Panc1 (cell line): ENCODE results near the gene CROCC. TPM values are rescaled to one million over a fixed set of nuclear protein-coding genes. Genes with fewer than 3 reads are reported as not detected.

Experiments
- ATAC-seq: fragments of 200-7000 bp; cut with Tn5 transposase; 2 replicates; pipeline ENCODE4 v1.9.1; 2020; ENCODE audit warnings: mild to moderate bottlenecking, moderate library complexity
- BruUV-seq: library from RNA; stranded (reverse); fragments of 400-500 nt; replicated peaks from 2 replicates; lab custom pipeline; 2021; lab: Mats Ljungman, UMichigan
- CTCF ChIA-PET: fragments of 300-600 bp; sonication (Branson Sonifier 250); formaldehyde crosslinking; loops from one replicate; lab custom pipeline; 2022; ENCODE audit warnings: antibody characterized with exemption; lab: Charles Lee
- POLR2A ChIA-PET: fragments of 300-600 bp; sonication (Branson Sonifier 250); formaldehyde crosslinking; loops from one replicate; lab custom pipeline; 2022; ENCODE audit warnings: antibody characterized with exemption; lab: Charles Lee
- DNase-seq: peaks from one replicate; pipeline ENCODE4 v3.0.0-alpha.2; 2010; ENCODE audit warnings: low read depth, low spot score
- H3K27ac ChIP-seq: 2 replicates; pipeline ENCODE4 v1.5.1; 2011; ENCODE audit warnings: mild to moderate bottlenecking, low read length, inconsistent platforms
- H3K27me3 ChIP-seq: fragments of 200-500 bp; sonication (Bioruptor generic); 2 replicates; pipeline ENCODE4 v1.6.0; 2014; ENCODE audit warnings: low read length, inconsistent platforms; ENCODE audit not compliant: control insufficient read depth, insufficient read depth
- H3K36me3 ChIP-seq: fragments of 200-500 bp; sonication (Bioruptor generic); 2 replicates; pipeline ENCODE4 v1.5.1; 2014; ENCODE audit warnings: inconsistent platforms, mild to moderate bottlenecking, low read length, moderate library complexity; ENCODE audit not compliant: control insufficient read depth, insufficient read depth
- H3K4me1 ChIP-seq: 2 replicates; pipeline ENCODE4 v1.5.1; 2011; ENCODE audit warnings: inconsistent platforms, mild to moderate bottlenecking, low read length, moderate library complexity; ENCODE audit not compliant: control insufficient read depth, insufficient read depth
- H3K4me3 ChIP-seq, 2 experiments: 2 replicates each; pipeline ENCODE4 v1.5.1; 2011 to 2012; ENCODE audit warnings: low read depth in 2 of 2, low read length in 2 of 2, mild to moderate bottlenecking in 2 of 2, inconsistent platforms in 1 of 2, moderate library complexity in 1 of 2
- H3K9me3 ChIP-seq: fragments of 200-500 bp; sonication (Bioruptor generic); 2 replicates; pipeline ENCODE4 v1.5.1; 2014; ENCODE audit warnings: low read depth, mild to moderate bottlenecking, inconsistent platforms, low read length, moderate library complexity; ENCODE audit not compliant: control insufficient read depth, insufficient read depth
- POLR2AphosphoS5 ChIP-seq: IDR thresholded peaks from 2 replicates; pipeline ENCODE4 v1.6.1; 2012; ENCODE audit warnings: mild to moderate bottlenecking, low read depth, low read length, moderate library complexity
- SIN3A ChIP-seq: IDR thresholded peaks from 2 replicates; pipeline ENCODE4 v1.6.1; 2012; ENCODE audit warnings: low read depth, mild to moderate bottlenecking, low read length, moderate library complexity, borderline replicate concordance; ENCODE audit not compliant: insufficient read depth
- TCF7L2 ChIP-seq: IDR thresholded peaks from 2 replicates; pipeline ENCODE4 v1.6.1; 2011; ENCODE audit warnings: mild to moderate bottlenecking, low read depth, low read length, inconsistent platforms
- in situ Hi-C: cut with HindIII; loops from 2 replicates; pipeline ENCODE4 v1.10.0; 2016; ENCODE audit warnings: low sequenced_read_pairs, low pct_unique_long_range_greater_than_20kb
- intact Hi-C: fragments of 100-400 bp; cut with micrococcal nuclease; formaldehyde crosslinking; loops from one replicate; pipeline ENCODE4 v1.10.0; 2022; ENCODE audit not compliant: unreplicated experiment
- total RNA-seq: library from RNA; stranded (reverse); gene quantifications from one replicate; pipeline ENCODE4 v1.2.1, GENCODE V29; 2021; ENCODE audit not compliant: unreplicated experiment
- TF ChIP-seq, protein P1 (sequence below), 2 experiments: IDR thresholded peaks; 2 replicates each; pipeline ENCODE4 v1.6.1; 2011 to 2012; ENCODE audit warnings: low read depth in 2 of 2, control low read depth in 1 of 2, low read length in 1 of 2, mild to moderate bottlenecking in 1 of 2, moderate library complexity in 1 of 2; ENCODE audit not compliant: insufficient read depth in 1 of 2
- TF ChIP-seq, protein P2 (sequence below): fragments of 450-650 bp; IDR thresholded peaks from 2 replicates; pipeline ENCODE4 v1.5.1; 2017; ENCODE audit warnings: mild to moderate bottlenecking

Gene CROCC
- total RNA-seq, 1 experiment from 2014 or later: 13.6 TPM

DNA sequence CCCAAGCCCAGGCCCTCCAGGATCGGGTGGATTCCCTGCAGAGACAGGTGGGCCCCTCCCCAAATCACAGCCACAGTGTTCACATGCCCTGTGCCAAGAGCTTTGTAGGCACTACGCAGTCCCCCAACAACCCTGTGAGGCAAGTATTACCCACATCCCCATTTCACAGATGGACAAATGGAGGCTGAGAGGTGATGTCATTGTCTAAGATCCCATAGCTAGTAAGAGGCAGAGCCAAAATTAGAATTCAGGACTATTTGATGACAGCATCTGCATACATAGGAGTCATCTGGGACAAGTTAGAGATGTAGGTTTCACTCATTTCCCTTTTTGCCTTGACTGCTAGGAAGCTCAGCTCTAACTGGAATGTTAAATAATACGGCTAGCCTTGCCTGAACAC lies 46.6 kb downstream of the CROCC start:
- BruUV-seq: no TSS peak
- ATAC-seq (no peak), DNase-seq (no peak)
- no peak overlapping the region for H3K27ac ChIP-seq
- no peaks in the 10 kb centered on the region for H3K9me3 ChIP-seq
- TF ChIP-seq, protein P1, sequence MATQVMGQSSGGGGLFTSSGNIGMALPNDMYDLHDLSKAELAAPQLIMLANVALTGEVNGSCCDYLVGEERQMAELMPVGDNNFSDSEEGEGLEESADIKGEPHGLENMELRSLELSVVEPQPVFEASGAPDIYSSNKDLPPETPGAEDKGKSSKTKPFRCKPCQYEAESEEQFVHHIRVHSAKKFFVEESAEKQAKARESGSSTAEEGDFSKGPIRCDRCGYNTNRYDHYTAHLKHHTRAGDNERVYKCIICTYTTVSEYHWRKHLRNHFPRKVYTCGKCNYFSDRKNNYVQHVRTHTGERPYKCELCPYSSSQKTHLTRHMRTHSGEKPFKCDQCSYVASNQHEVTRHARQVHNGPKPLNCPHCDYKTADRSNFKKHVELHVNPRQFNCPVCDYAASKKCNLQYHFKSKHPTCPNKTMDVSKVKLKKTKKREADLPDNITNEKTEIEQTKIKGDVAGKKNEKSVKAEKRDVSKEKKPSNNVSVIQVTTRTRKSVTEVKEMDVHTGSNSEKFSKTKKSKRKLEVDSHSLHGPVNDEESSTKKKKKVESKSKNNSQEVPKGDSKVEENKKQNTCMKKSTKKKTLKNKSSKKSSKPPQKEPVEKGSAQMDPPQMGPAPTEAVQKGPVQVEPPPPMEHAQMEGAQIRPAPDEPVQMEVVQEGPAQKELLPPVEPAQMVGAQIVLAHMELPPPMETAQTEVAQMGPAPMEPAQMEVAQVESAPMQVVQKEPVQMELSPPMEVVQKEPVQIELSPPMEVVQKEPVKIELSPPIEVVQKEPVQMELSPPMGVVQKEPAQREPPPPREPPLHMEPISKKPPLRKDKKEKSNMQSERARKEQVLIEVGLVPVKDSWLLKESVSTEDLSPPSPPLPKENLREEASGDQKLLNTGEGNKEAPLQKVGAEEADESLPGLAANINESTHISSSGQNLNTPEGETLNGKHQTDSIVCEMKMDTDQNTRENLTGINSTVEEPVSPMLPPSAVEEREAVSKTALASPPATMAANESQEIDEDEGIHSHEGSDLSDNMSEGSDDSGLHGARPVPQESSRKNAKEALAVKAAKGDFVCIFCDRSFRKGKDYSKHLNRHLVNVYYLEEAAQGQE (IDR thresholded peaks at IDR 0.05; ENCODE audit: insufficient read depth in 1 of 2, low read depth in 2 of 2, low read length in 1 of 2): no peak
- TF ChIP-seq SIN3A: no peak
- no peak for TF ChIP-seq POLR2AphosphoS5
- TF ChIP-seq, protein P2, sequence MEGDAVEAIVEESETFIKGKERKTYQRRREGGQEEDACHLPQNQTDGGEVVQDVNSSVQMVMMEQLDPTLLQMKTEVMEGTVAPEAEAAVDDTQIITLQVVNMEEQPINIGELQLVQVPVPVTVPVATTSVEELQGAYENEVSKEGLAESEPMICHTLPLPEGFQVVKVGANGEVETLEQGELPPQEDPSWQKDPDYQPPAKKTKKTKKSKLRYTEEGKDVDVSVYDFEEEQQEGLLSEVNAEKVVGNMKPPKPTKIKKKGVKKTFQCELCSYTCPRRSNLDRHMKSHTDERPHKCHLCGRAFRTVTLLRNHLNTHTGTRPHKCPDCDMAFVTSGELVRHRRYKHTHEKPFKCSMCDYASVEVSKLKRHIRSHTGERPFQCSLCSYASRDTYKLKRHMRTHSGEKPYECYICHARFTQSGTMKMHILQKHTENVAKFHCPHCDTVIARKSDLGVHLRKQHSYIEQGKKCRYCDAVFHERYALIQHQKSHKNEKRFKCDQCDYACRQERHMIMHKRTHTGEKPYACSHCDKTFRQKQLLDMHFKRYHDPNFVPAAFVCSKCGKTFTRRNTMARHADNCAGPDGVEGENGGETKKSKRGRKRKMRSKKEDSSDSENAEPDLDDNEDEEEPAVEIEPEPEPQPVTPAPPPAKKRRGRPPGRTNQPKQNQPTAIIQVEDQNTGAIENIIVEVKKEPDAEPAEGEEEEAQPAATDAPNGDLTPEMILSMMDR: no peak
- TF ChIP-seq TCF7L2: no peak
- H3K27me3 ChIP-seq: no peaks in the 10 kb centered on the region
- intact Hi-C loops: no loop called here
- H3K4me1 ChIP-seq: no peaks in the 10 kb centered on the region
- in situ Hi-C loops: no loop called here
- POLR2A ChIA-PET: no interaction called here
- CTCF ChIA-PET: no interaction called here
- H3K36me3 ChIP-seq: no peaks in the 10 kb centered on the region
- no peak overlapping the region for H3K4me3 ChIP-seq

DNA sequence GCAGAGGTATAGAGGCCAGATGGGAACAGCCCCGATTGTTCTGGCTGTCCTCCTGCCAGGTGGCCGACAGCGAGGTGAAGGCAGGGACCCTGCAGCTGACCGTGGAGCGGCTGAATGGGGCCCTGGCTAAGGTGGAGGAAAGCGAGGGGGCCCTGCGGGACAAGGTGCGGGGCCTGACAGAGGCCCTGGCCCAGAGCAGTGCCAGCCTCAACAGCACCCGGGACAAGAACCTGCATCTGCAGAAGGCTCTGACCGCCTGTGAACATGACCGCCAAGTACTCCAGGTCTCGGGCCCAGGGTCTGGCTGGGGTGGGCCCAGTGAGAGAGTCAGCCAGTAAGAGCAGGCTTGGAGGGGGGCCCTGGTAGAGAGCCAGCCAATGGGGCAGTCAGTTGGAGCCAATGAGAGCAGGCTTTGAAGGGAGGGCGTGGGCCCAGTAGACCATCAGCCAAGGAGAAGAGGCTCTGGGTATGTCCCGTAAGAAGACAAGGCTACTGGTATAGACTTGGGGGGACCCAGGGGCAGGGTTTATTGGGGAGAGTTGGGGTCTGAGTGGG lies 47.4 kb downstream of the CROCC start:
- ChIA-PET POLR2A (no interaction called here), CTCF (no interaction called here)
- Histone ChIP-seq H3K27ac (no peak overlapping the region), H3K27me3 (no peaks in the 10 kb centered on the region), H3K4me1 (no peaks in the 10 kb centered on the region), H3K36me3 (no peaks in the 10 kb centered on the region), H3K4me3 (no peak overlapping the region), H3K9me3 (no peaks in the 10 kb centered on the region)
- no peak for DNase-seq
- intact Hi-C loops (no loop called here), in situ Hi-C loops (no loop called here)
- BruUV-seq: no TSS peak
- TF ChIP-seq, protein P2: no peak
- TF ChIP-seq TCF7L2 (no peak), POLR2AphosphoS5 (no peak), SIN3A (no peak)
- TF ChIP-seq, protein P1 (IDR thresholded peaks at IDR 0.05; ENCODE audit: insufficient read depth in 1 of 2, low read depth in 2 of 2, low read length in 1 of 2): no peak
- ATAC-seq: no peak
